Osteocyte (in vitro differentiated cells): ENCODE measurements around the gene HMGCL. TPM values are rescaled to one million over a fixed set of nuclear protein-coding genes. Genes with fewer than 3 reads are reported as not detected.
"Not testable (repeated sequence)": the region's sequence is repeated elsewhere in the genome, so short reads cannot be mapped to it uniquely, and the experiment has no call there.

Source experiments
- DNase-seq: peaks from one replicate; pipeline ENCODE4 v3.0.0; 2021; ENCODE audit warnings: mixed read lengths; ENCODE audit not compliant: unreplicated experiment; ENCODE audit errors: extremely low spot score
- H3K27ac Mint-ChIP-seq: one replicate; pipeline ENCODE4 v1.8.0; 2021; ENCODE audit warnings: mild to moderate bottlenecking, mixed read lengths; ENCODE audit not compliant: unreplicated experiment
- H3K27me3 Mint-ChIP-seq: one replicate; pipeline ENCODE4 v1.8.0; 2021; ENCODE audit warnings: mixed read lengths; ENCODE audit not compliant: unreplicated experiment
- H3K36me3 Mint-ChIP-seq: one replicate; pipeline ENCODE4 v1.8.0; 2021; ENCODE audit warnings: mixed read lengths; ENCODE audit not compliant: unreplicated experiment
- H3K4me1 Mint-ChIP-seq: one replicate; pipeline ENCODE4 v1.8.0; 2021; ENCODE audit warnings: mixed read lengths; ENCODE audit not compliant: unreplicated experiment
- H3K4me3 Mint-ChIP-seq: one replicate; pipeline ENCODE4 v1.8.0; 2021; ENCODE audit warnings: mild to moderate bottlenecking, moderate library complexity, mixed read lengths; ENCODE audit not compliant: unreplicated experiment
- H3K9me3 Mint-ChIP-seq: one replicate; pipeline ENCODE4 v1.8.0; 2021; ENCODE audit warnings: mixed read lengths; ENCODE audit not compliant: unreplicated experiment
- CTCF ChIP-seq: fragments of 200-600 bp; sonication (generic); IDR thresholded peaks from 2 replicates; pipeline ENCODE4 v1.5.0; 2021; ENCODE audit warnings: antibody characterized with exemption, mild to moderate bottlenecking, moderate library complexity
- total RNA-seq: library from RNA; stranded (reverse); gene quantifications from 2 replicates; pipeline ENCODE4 v1.2.1, GENCODE V29; 2021

HMGCL gene
- total RNA-seq, 1 donor from 2014 or later, result 37.4 TPM

GRCh38 chr1:23805025-23805424 is 20.2 kb downstream of the HMGCL start:
- no peak for TF ChIP-seq CTCF
- no peak overlapping the region for H3K4me3 Mint-ChIP-seq
- no peak for DNase-seq
- peaks cover 29% of the 10 kb centered on the region for H3K36me3 Mint-ChIP-seq
- no peaks in the 10 kb centered on the region for H3K27me3 Mint-ChIP-seq
- no peaks in the 10 kb centered on the region for H3K9me3 Mint-ChIP-seq
- peaks cover 8% of the 10 kb centered on the region for H3K4me1 Mint-ChIP-seq
- no peak overlapping the region for H3K27ac Mint-ChIP-seq

- Mint-ChIP-seq H3K27me3 (no peaks in the 10 kb centered on the region), H3K4me1 (peaks cover 12% of the 10 kb centered on the region), H3K4me3 (no peak overlapping the region), H3K9me3 (no peaks in the 10 kb centered on the region), H3K36me3 (peaks cover 29% of the 10 kb centered on the region), H3K27ac (no peak overlapping the region)
- no peak for DNase-seq
- TF ChIP-seq CTCF, result peak; percentile 25
These were observed 20.9 kb downstream of the HMGCL start for GRCh38 chr1:23804183-23804835.

GRCh38 chr1:23803674-23804073 is 21.6 kb downstream of the HMGCL start:
- Mint-ChIP-seq H3K4me3 (no peak overlapping the region), H3K36me3 (peaks cover 29% of the 10 kb centered on the region), H3K4me1 (peaks cover 15% of the 10 kb centered on the region), H3K27me3 (no peaks in the 10 kb centered on the region), H3K27ac (no peak overlapping the region), H3K9me3 (no peaks in the 10 kb centered on the region)
- no peak for DNase-seq
- TF ChIP-seq CTCF, result no peak

GRCh38 chr1:23802809-23803342 is 22.4 kb downstream of the HMGCL start:
- peaks cover 15% of the 10 kb centered on the region for H3K4me1 Mint-ChIP-seq
- peaks cover 26% of the 10 kb centered on the region for H3K36me3 Mint-ChIP-seq
- not testable (repeated sequence) for H3K27me3 Mint-ChIP-seq, H3K4me3 Mint-ChIP-seq, H3K9me3 Mint-ChIP-seq, DNase-seq, H3K27ac Mint-ChIP-seq

GRCh38 chr1:23801876-23802275 is 23.4 kb downstream of the HMGCL start:
- Mint-ChIP-seq H3K27me3 (no peaks in the 10 kb centered on the region), H3K36me3 (peaks cover 18% of the 10 kb centered on the region), H3K9me3 (no peaks in the 10 kb centered on the region), H3K4me1 (peaks cover 15% of the 10 kb centered on the region), H3K27ac (no peak overlapping the region), H3K4me3 (peak overlapping the region; percentile 46)
- TF ChIP-seq CTCF, result no peak
- no peak for DNase-seq
